Hypothalamus (tissue), 51 donors: ENCODE results near the gene SMCHD1.
"Not testable (repeated sequence)": the region's sequence is repeated elsewhere in the genome, so short reads cannot be mapped to it uniquely, and the experiment has no call there.

Experiments used
- DNase-seq, 51 donors: peaks; one replicate each; lab custom pipeline; 2025; lab: John Stamatoyannopoulos, UW

Gene SMCHD1

DNA sequence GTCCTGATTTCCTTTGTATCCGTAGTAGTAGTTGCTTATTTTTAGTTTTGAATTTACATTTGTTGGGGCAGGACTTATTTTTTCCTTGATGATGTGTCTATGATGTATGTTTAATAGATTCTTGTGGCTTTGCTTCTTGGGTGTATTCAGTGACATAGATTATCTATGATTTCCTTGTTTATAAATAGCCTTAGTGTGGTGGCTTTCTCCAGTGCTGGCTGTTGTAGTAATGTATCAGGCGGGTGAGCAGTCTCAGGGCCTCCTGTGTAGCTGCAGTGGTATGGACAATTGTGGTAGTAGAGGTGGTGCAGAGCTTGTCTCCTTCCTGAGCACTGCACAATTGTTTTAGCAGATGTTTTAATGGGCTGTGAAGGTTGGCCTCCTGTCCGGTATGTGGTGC is 60.5 kb downstream of the SMCHD1 start:
- no peak for DNase-seq

DNA sequence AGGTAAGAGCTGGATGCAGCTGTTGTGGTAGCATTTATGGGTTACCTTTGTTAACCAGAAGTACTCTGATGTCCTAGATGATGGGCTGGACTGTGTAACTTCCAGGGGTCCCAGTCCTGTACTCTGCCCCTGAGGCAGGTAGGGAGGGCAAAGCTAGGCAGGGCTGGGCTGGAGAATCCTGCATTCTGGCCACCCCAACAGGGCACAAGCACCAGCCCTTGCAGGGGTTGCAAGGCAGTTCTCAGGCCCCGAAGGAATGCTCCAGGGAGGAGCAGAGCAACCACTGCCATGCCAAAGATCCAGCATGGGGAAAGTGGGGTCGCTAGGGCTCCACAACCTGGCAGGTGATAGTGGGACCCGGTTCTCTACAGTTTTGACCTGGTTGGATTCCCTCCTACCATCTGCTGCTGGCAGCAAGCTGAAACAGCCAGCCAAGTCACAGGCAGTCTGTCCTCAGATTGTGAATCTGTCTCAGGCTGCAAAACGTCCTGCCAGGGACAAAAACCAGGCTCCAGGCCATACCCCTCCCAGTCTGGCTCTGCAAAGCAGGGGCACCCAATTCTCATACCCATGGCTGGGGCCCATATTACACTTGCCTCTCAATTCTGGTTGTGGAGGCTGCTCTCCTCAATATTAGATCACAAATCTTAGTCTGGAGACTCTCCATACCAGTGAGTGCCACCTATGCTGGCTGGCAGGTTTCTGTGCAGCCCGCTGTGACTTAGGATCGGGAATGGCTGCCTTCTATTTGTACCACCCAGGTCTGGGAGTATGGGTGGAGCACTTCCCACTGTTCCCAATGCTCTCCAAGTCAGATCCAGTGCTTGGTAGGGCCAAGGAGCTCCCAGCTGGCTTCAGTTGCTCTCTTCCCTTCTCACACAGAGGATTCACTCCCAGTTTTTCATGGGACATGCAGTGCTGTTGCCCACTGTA is 61.1 kb downstream of the SMCHD1 start:
- DNase-seq: peak in 21 of 51 donors; percentile 1 to 53 (median 14)

DNA sequence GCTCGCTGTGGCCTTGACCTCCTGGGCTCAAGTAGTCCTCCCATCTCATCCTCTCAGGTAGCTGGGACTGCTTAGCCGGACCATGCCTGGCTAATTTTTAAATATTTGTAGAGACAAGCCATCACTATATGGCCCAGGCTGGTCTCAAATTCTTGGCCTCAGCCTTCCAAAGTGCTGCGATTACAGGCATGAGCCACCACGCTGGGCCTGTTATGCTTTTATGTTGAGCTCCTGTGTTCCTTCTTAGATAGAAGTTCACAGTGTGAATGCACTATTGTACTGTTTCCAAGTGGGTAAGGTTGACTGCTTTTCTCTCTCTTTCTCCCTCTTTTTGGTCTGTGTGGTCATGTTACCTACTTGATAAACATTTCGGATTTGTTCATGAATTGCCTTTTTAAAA is 61.9 kb downstream of the SMCHD1 start:
- DNase-seq: no peak

DNA sequence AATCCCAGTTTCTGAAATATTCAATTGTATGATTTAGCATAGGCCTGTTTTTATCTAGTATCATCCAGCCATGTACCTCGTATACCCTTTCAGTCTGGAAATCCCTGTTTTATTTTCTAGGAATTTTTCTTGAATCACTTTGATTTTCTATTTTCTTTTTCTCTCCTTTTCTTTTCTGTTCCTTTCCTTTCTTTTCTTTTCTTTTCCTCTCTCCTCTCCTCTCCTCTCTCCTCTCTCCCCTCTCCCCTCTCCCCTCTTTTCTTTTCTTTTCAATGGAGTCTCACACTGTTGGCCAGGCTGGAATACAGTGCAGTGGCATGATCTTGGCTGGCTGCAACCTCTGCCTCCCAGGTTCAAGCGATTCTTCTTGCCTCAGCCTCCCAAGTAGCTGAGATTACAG is 63.5 kb downstream of the SMCHD1 start:
- DNase-seq: no peak

DNA sequence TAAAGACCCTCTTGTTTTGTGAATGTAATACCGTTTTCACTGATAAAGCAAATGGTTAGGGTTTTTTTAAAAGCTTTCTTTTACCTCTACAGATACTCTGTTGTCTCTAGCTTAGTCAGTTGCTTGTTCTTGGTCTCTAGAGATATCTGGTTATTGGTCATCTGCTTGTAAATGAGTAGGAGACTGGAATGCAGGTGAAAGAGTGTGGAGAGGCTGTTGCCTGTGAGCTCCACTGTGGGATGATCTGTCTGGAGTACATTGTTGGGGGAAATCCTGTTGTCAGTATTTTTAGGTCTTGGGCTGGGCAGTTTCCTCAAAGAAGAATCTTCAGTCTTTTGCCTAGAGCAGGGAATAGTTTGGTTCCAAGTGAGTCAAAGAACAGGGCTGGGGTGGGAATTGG is 67.7 kb downstream of the SMCHD1 start:
- no peak for DNase-seq

DNA sequence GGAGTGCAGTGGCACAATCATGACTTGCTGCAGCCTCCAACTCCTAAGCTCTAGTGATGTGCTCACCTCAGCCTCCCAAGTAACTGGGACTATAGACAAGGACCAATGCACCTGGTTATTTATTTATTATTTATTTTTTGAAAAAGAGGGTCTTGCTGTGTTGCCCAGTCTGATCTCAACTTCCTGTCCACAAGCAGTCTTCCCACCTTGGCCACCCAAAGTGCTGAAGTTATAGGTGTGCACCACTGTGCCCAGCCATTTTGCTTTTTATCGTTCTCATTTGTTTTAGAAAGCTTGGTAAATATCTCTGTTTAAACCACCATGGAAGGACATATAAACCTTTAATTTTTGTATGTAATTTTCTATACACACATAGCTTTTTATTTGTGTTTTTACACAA is 74.2 kb downstream of the SMCHD1 start:
- DNase-seq: no peak

DNA sequence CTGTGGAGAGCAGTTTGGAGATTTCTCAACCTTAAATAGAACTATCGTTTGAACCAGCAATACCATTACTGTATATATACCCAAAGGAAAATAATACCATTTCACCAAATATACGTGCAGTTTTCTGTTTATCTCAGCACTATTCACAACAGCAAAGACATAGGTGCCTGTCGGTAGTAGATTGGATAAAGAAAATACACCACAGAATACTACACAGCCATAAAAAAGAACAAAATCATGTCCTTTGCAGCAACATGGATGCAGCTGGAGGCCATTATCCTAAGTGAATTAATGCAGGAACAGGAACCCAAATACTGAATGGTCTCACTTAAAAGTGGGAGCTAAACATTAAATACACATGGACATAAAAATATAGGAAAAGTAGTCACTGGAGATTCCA is 81.3 kb downstream of the SMCHD1 start:
- no peak for DNase-seq

DNA sequence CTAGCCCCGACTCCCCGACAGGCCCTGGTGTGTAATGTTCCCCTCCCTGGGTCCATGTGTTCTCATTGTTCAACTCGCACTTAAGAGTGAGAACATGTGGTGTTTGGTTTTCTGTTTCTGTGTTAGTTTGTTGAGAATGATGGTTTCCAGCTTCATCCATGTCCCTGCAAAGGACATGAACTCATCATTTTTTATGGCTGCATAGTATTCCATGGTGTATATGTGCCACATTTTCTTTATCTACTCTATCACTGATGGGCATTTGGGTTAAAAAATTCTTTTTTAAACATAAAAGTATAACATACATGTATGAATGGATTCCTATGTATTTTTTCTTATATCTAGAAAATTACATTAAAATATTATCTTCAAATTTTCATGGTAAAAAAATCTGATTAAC is 84.6 kb downstream of the SMCHD1 start:
- DNase-seq: not testable (repeated sequence)

DNA sequence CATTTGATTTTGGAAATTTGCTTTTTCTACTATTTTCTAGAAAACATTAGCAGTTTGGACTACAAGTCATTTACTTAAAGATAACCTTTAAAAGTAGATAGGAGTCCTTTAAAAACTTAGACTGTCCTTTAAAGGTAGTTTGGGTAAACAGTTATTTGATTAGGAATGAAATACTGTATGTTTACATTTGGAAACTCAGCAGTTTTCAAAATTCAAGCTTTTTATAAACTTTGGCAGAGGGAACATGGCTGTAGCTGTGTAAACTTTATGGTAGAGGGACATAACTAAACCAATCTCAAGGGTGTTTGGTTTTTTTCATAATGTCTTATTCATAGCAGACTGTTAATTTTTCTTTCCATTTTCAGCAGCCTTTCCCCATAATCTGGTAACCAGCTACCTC is 90.7 kb downstream of the SMCHD1 start:
- DNase-seq: no peak

DNA sequence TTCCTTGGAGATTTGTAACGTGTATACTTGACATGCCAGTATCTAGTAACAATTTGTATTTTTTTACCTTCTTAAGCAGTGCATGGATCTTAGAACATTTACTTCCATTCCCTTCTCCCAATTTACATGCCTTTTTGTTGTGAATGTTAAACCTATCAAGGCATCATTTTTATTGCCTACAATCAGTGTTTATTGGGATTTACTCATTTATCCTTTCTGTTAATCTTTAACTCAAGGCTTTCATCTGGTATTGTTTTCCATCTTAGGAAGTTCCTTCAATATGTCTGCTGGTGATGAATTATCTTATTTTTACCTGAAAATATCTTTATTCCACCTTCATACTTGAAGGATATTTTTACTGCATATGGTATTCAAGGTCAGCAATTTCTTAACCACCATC is 102.8 kb downstream of the SMCHD1 start:
- DNase-seq: no peak

DNA sequence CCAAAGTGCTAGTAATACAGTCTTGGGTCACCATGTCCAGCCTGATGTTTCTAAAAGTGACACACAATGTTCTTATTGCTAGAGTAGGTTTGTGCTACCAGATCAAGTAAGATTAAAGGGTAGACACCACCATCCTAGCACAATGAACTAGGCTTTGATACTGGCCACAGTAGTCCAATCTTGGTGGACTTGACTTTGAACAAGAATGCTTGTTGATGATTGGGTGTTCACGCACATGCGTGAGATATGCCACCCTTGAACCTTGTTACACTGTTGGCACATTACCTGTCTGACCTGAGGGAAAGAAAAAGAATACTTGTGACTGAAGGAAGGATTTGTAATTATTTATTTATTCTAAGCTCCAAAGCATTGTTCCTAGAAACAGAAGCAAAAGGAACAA is 119.1 kb downstream of the SMCHD1 start:
- DNase-seq: no peak

DNA sequence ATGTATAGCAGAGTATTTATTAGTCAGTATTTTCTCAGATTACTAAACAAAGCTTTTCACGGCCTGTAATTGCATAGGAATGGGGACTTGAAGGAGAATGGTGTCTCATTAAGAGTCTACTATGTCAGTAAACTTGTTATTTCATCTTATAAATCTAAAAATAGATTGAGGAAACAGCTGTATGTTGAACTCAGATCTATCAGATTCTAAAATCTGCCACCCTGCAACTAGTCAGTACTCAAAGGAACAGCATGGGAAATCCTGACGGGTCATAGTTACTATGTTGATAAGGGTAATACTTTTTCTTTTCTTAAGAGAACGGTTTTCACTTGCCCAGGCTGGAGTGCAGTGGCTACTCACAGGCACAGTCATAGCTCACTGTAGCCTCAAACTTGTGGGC is 121.1 kb downstream of the SMCHD1 start:
- DNase-seq: no peak

DNA sequence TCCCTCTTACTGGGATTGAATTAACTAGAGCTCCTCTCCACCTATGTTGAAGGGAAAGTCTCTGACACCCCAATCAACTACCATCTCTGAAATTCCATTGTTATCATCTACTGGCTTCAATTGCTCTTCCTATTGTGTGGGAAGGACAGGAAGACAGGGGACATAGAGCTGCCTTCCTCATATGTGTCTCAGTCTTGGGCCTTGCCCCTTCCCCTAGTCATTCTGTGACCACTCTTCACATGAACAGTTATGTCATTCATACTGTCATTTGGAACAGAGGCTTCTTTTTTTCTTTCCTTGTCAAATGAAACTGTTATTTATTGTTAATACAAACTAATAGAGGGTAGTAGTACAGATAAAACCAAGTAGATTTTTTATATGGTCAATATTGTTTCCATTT is 121.7 kb downstream of the SMCHD1 start:
- no peak for DNase-seq

DNA sequence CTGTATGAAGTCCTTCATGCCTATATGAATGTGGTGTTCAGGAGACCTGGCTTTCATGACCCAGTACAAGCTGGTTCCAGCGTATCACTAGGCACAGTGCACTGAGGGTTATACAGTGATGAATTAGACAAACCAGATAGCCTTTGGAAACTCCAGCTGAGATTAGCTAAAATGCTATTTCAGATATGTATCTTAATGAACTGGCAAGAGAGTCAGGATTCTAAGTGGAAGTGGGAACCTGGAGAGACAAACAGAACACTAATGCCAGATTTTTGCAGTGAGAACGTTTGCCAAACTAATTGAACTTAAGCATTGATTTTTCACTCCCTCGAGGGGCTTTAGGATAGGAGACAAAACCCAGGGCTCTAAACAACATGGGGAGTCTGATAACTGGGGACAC is 125.2 kb downstream of the SMCHD1 start:
- no peak for DNase-seq

DNA sequence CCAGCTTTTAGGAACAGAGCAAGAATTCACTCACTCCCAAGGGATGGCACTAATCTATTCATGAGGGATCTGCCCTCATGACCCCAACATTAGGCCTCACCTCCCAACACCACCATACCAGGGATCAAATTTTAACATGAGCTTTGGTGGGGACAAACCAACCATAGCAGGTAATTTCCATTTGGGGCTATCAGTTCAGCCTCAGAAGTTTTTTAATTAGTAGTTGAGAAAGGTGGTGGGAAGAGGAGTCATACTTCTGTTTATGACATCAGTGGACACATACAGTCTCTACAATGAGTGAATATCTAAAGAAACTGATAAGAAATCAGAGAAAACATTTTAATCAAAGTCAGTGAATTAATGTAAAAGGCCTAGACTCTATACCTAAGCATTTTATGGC is 131.7 kb downstream of the SMCHD1 start:
- DNase-seq: no peak

DNA sequence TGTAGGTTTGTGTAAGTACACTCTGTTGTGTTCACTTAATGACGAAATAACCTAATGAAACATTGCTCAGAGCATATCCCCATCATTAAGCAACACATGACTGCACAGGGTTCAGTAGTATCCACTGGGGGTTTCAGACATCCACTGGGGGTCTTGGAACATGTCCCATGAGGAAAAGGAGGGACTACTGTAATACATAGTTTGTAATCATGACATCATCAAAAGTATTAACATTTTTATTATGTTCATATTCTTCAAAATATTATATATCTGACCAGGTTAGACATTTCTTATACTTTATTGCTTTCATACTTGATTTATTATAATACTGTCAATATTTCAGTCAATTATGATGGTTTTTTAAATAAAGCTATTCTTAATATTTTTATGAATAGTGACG is 136.9 kb downstream of the SMCHD1 start:
- DNase-seq: no peak

DNA sequence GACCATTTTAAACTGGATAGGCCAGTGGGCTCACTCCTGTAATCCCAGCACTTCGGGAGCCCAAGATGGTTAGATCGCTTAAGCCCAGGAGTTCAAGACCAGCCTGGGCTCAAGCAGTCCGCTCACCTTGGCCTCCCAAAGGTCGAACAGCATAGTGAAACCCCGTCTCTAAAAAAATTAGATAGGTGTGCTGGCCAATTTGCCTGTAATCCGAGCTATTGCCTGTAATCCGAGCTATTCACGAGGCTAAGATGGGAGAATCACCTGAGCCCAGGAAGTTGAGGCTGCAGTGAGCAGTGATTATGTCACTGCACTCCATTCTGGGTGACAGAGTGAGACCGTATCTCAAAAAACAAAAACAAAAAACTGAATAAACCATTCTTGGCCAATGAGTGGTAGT is 138.6 kb downstream of the SMCHD1 start:
- DNase-seq: no peak

DNA sequence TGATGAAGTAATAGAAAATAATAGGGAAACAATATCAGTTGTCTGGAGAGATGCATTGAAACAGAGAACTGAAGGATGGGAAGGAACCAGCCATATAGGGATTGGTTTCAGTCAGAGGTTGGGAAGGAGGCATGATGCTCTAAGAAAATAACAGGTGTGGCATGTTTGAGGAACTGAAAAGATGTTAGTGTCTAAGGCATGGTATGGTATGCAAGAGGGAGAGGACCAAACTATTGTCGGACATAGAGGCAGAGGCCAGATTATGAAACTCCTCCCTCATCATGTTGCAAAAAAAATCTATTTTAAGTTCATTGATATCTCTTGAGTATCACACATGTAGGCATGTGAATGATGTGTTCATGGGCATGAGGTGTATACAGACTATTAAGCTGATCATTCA is 142.4 kb downstream of the SMCHD1 start:
- DNase-seq: no peak

DNA sequence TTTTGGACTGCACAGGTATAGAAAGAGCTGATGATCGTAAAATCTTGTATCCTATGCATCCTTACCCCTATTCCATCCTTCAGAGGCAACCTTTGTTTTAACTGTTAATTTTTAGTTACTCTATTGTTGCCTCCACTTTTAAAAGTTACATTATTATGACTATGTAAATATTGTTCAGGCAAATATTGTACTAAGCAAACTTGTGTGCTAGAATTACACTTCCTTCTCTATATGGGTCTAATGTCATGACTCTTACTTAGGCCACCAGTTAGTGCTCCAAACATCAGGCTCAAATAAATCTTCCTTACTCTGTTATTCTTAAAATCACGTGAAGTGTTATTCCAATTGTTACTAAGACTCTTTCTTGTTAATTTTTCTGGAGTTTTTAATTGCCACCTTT is 143.8 kb downstream of the SMCHD1 start:
- DNase-seq: no peak

DNA sequence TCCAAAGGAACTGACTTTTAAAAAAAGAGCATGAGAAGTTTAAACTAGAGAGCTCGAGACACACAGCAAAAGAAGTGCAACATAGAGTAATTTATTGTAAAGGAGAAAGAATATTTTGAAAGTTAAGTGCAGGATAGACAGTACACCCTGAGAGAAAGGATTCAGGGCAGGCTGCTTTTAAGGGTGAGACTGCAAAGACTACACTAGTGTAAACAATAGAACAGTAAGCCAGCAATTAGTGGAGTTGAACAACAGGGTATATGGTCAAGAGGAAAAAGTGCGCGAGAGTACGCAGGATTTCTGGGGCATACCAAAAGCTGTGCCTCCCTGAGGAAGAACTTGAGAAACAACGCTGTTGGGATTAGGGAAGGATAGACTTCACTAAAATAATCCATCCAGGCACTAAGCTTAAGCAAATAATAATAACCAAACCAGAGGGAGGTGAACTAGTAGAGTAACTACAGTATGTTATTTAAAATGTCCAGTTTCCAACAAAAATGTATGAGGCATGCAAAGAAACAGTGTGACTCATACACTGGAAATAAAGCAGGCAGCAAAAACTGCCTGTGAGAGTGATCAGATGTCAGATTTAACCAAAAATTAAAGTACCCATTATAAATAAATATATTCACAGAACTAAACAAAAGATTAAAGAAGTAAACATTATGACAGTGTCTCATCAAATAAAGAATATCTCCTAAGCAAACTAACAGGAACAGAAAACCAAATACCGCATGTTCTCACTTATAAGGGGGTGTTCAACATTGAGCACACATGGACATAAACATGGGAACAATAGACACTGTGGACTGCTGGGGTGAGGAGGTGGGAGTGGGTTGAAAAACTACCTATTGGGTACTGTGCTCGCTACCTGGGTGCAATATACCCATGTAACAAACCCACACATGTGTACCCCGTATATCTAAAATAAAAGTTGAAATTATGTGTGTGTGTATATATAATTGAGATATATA is 150.7 kb downstream of the SMCHD1 start:
- DNase-seq: no peak

DNA sequence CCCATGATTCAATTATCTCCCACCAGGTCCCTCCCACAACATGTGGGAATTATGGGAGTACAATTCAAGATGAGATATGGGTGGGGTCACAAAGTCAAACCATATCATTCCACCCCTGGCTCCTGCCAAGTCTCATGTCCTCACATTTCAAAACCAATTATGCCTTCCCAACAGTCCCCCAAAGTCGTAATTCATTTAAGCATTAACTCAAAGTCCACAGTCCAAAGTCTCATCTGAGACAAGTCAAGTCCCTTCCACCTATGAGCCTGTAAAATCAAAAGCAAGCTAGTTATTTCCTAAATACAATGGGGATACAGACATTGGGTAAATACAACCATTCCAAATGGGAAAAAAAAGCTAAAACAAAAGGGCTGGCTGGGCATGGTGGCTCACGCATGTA is 153.1 kb downstream of the SMCHD1 start:
- not testable (repeated sequence) for DNase-seq
